ENCODE data around the gene TMED10. TPM values are rescaled to one million over a fixed set of nuclear protein-coding genes. Genes with fewer than 3 reads are reported as not detected.

The TMED10 gene
- total RNA-seq, 6 experiments from 2014 or later = 370 to 494 (median 430) TPM

- no peak overlapping the region for H3K4me3 Mint-ChIP-seq
- H3K9me3 Mint-ChIP-seq = no peaks in the 10 kb centered on the region
- DNase-seq = no peak
- H3K36me3 Mint-ChIP-seq (ENCODE audit: low read depth) = no peaks in the 10 kb centered on the region
- no peak overlapping the region for H3K27ac Mint-ChIP-seq
- no peak for TF ChIP-seq CTCF (IDR thresholded peaks at IDR 0.05)
- no peaks in the 10 kb centered on the region for H3K27me3 Mint-ChIP-seq (ENCODE audit: insufficient read depth)
- H3K4me1 Mint-ChIP-seq (ENCODE audit: low read depth) = peaks cover 45% of the 10 kb centered on the region
Measured at GRCh38 chr14:75220156-75220555, 43.7 kb upstream of the TMED10 start.

- Mint-ChIP-seq H3K4me3 (no peak overlapping the region), H3K9me3 (no peaks in the 10 kb centered on the region), H3K27ac (peak overlapping the region; percentile 9; the same call in 1 of the 2 replicates), H3K4me1 (ENCODE audit: low read depth) (peaks cover 34% of the 10 kb centered on the region), H3K27me3 (ENCODE audit: insufficient read depth) (no peaks in the 10 kb centered on the region), H3K36me3 (ENCODE audit: low read depth) (no peaks in the 10 kb centered on the region)
- no peak for TF ChIP-seq CTCF (IDR thresholded peaks at IDR 0.05)
- peak; percentile 19 for DNase-seq
Measured at GRCh38 chr14:75217508-75218206, 41.2 kb upstream of the TMED10 start.

DNA sequence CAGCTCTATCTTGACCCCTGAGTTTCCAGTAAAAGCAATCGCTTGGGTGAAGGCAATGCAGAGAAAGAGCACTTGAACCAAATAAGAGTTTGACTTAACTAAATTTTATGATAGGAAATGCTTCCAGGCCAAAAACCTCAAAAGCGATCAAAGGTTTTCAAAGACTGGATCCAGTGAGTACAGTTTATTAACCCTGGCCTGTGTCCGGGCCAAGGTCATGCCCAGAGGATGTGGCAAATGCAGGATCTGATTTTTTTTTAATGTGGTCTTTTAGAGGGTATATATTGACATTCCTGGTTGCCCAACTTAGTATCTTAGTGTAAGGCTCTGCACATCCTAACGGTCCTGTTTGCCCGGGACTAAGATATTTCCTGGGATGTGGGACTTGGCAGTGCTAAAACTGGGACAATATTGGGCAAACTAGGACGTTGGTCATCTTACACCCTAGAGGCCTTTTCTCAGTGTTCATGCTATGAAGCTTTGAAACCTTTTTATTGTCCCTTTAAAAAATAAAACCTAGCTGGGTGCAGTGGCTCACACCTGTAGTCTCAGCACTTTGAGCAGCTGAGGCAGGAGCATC lies 40.1 kb upstream of the TMED10 start:
- H3K27me3 Mint-ChIP-seq (ENCODE audit: insufficient read depth) = no peaks in the 10 kb centered on the region
- H3K36me3 Mint-ChIP-seq (ENCODE audit: low read depth) = no peaks in the 10 kb centered on the region
- no peak overlapping the region for H3K4me3 Mint-ChIP-seq
- H3K27ac Mint-ChIP-seq = no peak overlapping the region
- peaks cover 24% of the 10 kb centered on the region for H3K4me1 Mint-ChIP-seq (ENCODE audit: low read depth)
- no peak for TF ChIP-seq CTCF (IDR thresholded peaks at IDR 0.05)
- H3K9me3 Mint-ChIP-seq = no peaks in the 10 kb centered on the region
- no peak for DNase-seq

GRCh38 chr14:75215520-75215919 lies 39.1 kb upstream of the TMED10 start:
- DNase-seq = no peak

GRCh38 chr14:75214558-75214957 lies 38.1 kb upstream of the TMED10 start:
- no peaks in the 10 kb centered on the region for H3K36me3 Mint-ChIP-seq (ENCODE audit: low read depth)
- peaks cover 26% of the 10 kb centered on the region for H3K4me1 Mint-ChIP-seq (ENCODE audit: low read depth)
- H3K27me3 Mint-ChIP-seq (ENCODE audit: insufficient read depth) = no peaks in the 10 kb centered on the region
- no peak overlapping the region for H3K4me3 Mint-ChIP-seq
- TF ChIP-seq CTCF (IDR thresholded peaks at IDR 0.05) = no peak
- no peak for DNase-seq
- H3K27ac Mint-ChIP-seq = no peak overlapping the region
- H3K9me3 Mint-ChIP-seq = no peaks in the 10 kb centered on the region

More at GRCh38 chr14:75215520-75215919, 39.1 kb upstream of the TMED10 start:
- peaks cover 26% of the 10 kb centered on the region for H3K4me1 Mint-ChIP-seq (ENCODE audit: low read depth)
- no peaks in the 10 kb centered on the region for H3K36me3 Mint-ChIP-seq (ENCODE audit: low read depth)
- no peak overlapping the region for H3K27ac Mint-ChIP-seq
- no peak overlapping the region for H3K4me3 Mint-ChIP-seq
- no peaks in the 10 kb centered on the region for H3K9me3 Mint-ChIP-seq
- no peaks in the 10 kb centered on the region for H3K27me3 Mint-ChIP-seq (ENCODE audit: insufficient read depth)
- TF ChIP-seq CTCF (IDR thresholded peaks at IDR 0.05) = no peak
